ENCODE data around the gene SBF2. TPM values are rescaled to one million over a fixed set of nuclear protein-coding genes. Genes with fewer than 3 reads are reported as not detected.

Gene SBF2
- total RNA-seq, 1 experiment from 2014 or later: 13.8 TPM

DNA sequence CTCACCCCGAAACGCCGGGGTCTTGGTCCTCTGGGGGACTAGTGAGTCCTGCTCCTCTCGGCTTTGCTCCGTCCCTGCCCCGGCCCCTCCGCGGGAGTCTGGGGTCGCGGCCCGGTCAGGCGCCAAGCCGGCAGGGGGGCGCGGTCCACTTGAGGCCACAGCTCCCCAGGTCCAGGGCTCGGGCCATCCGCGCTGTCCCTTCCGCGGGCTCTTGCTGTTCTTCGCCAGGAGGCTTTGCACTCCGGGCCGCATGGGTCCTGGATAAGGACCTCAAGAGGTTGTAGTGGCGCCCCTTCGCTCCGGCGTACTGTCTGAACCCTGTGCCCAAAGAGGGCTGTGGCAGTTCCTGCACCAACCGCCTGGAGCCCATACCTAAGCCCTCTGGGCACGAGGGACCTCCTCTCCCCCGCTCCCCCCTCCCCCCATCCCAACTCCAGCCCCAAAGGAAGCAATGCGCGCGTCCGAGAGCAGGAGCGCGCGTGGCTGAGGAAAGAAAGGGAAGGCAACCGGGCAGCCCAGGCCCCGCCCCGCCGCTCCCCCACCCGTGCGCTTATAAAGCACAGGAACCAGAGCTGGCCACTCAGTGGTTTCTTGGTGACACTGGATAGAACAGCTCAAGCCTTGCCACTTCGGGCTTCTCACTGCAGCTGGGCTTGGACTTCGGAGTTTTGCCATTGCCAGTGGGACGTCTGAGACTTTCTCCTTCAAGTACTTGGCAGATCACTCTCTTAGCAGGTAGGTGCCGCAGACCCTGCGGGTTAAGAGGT is 10.7 kb upstream of the SBF2 start, which contains the start of gene ADM:
ADM (plus strand) TSS at position 579 of the 767 bp plus-strand sequence. CDS start 628 bp downstream, outside the sequence.
- no peaks in the 10 kb centered on the region for H3K27me3 ChIP-seq (ENCODE audit: low read length)
- H3K4me3 ChIP-seq (ENCODE audit: low read length): peak within 1 kb of the TSS; percentile 76; the same call in 1 of the 2 replicates
- no peaks in the 10 kb centered on the region for H4K20me1 ChIP-seq (ENCODE audit: insufficient read depth, low read depth, low read length)
- H3K9me3 ChIP-seq (ENCODE audit: low read length): no peaks in the 10 kb centered on the region
- H3K36me3 ChIP-seq (ENCODE audit: insufficient read depth, low read length): no peaks in the 10 kb centered on the region
- H3K79me2 ChIP-seq (ENCODE audit: low read length): no peaks in the 10 kb centered on the region
- H3K4me2 ChIP-seq (ENCODE audit: low read depth, low read length, poor library complexity, severe bottlenecking): peak within 1 kb of the TSS; percentile 80
- H2AFZ ChIP-seq (ENCODE audit: low read length): 0 out of 2 replicates have a peak within 1 kb of the TSS, but pooled peaks have one; percentile 81
- DNase-seq: no peak
- H3K9ac ChIP-seq (ENCODE audit: low read length): no peak within 1 kb of the TSS
- H3K4me1 ChIP-seq (ENCODE audit: low read length): peaks cover 24% of the 10 kb centered on the region
- no peaks in the 10 kb centered on the region for H3K9me2 ChIP-seq (replicated peaks; ENCODE audit: insufficient read depth, low read length)
- no peak within 1 kb of the TSS for H3K27ac ChIP-seq (ENCODE audit: low read length)

DNA sequence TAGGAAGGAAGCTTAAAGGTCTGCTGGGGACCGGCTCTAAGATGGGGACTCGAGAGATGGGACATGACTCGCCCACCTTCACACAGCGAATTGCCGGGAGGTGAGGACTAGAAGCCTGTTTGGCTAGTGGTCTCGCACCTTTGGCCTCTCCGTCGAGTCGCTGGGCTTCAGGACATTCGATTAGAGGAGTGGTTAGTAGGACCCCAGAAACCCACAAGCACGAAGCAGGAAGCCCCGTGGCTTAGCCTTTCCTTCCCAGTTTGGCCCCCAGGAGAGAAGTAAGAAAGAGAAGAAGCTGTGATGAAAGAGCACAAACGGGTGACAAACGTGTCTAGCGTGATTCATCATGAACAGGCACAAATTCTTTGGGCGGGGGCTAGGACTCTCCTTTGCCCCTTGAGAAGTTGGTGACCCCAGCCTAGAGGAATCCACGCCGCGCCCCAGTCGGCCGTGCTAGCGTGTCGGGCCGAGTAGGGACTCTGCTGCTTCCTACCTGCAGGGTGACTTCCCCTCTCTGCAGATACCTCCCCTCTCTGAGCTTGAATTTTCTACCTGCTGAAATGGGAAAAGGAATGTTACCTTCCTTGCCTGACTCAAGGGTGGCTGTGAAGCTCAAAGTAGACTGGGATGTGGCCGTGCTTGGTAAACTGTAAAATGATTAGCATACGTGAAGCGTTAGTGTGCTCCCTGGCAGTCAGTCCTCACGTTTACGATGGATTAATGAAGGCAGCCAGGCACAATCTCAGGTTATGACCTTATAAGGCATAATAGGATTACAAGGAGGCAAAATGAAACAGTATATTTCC is 9.7 kb upstream of the SBF2 start:
- Histone ChIP-seq H3K9me2 (replicated peaks; ENCODE audit: insufficient read depth, low read length) (no peaks in the 10 kb centered on the region), H3K4me2 (ENCODE audit: low read depth, low read length, poor library complexity, severe bottlenecking) (peak overlapping the region; percentile 80), H3K9ac (ENCODE audit: low read length) (peak overlapping the region; percentile 62), H3K4me3 (ENCODE audit: low read length) (peak overlapping the region; percentile 76), H3K36me3 (ENCODE audit: insufficient read depth, low read length) (no peaks in the 10 kb centered on the region), H3K4me1 (ENCODE audit: low read length) (peaks cover 24% of the 10 kb centered on the region), H2AFZ (ENCODE audit: low read length) (peak overlapping the region; percentile 81; the same call in 1 of the 2 replicates), H3K27ac (ENCODE audit: low read length) (no peak overlapping the region), H3K79me2 (ENCODE audit: low read length) (no peaks in the 10 kb centered on the region), H4K20me1 (ENCODE audit: insufficient read depth, low read depth, low read length) (no peaks in the 10 kb centered on the region), H3K27me3 (ENCODE audit: low read length) (no peaks in the 10 kb centered on the region), H3K9me3 (ENCODE audit: low read length) (no peaks in the 10 kb centered on the region)
- no peak for DNase-seq

DNA sequence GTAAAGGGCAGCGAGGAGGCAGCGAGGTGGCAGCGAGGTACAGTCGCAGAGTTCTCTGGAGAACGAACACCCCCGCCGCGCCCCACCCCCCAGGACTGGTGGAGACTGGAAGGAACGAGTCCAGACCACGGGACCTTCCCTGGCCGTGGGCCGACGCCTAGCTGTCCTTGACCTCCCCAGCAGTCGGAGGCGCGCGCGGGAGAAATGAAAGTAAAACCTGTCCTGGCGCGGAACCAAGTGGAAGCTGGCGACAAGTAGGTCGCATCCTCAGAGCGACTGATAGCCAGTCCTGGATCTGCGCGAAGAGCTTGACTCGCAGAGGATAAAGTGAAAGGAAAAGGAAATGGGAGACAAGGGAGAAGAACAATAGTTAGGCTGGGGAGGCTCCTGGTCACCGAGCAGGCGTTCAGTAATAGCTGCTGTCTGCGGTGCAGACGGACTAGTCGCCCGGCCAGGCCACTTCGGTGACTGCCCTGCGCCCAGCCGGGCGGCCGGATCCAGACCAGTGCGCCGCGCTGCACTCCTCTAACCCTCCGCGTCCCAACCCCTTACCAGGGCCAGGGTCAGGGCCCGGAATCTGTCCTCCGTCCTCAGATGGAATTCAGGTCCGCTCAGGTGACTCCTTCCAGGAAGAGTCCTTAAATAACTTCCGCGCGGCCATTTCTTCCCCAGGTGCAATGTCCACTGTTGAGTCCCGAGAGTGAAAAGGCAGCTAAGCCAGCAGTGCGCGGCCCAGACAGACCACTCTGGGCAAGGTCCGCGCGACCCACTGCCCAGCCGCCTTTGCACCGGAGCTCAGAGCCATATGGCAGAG is 8.9 kb upstream of the SBF2 start:
- Histone ChIP-seq H3K27me3 (ENCODE audit: low read length) (no peaks in the 10 kb centered on the region), H3K4me3 (ENCODE audit: low read length) (peak overlapping the region; percentile 76), H3K79me2 (ENCODE audit: low read length) (no peaks in the 10 kb centered on the region)

DNA sequence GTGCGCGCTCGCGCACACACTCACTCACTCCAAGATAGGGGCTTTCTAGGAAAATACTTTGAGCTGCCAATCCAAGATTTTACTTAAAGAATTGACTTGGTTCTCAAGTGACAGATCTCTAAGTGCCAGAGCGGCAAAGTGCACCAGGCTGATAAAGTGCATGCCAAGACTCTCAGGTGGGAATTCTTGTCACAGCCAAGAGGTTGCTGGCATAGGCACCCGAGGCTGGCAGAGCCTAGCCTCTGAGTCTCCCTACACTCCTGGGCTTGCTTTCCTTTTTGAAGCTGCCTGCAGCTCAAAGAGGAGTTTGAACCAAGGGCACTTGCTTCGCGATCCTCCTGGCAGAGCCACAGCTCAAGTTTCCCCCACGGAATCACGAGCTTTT is 8.3 kb upstream of the SBF2 start:
- no peaks in the 10 kb centered on the region for H3K27me3 ChIP-seq (ENCODE audit: low read length)
- H3K27ac ChIP-seq (ENCODE audit: low read length): no peak overlapping the region
- H3K4me1 ChIP-seq (ENCODE audit: low read length): peaks cover 15% of the 10 kb centered on the region
- no peaks in the 10 kb centered on the region for H3K79me2 ChIP-seq (ENCODE audit: low read length)
- no peaks in the 10 kb centered on the region for H4K20me1 ChIP-seq (ENCODE audit: insufficient read depth, low read depth, low read length)
- no peaks in the 10 kb centered on the region for H3K36me3 ChIP-seq (ENCODE audit: insufficient read depth, low read length)
- DNase-seq: no peak
- peak overlapping the region; percentile 81; the same call in 1 of the 2 replicates for H2AFZ ChIP-seq (ENCODE audit: low read length)
- H3K4me3 ChIP-seq (ENCODE audit: low read length): peak overlapping the region; percentile 76
- peak overlapping the region; percentile 62 for H3K9ac ChIP-seq (ENCODE audit: low read length)
- no peaks in the 10 kb centered on the region for H3K9me2 ChIP-seq (replicated peaks; ENCODE audit: insufficient read depth, low read length)
- peak overlapping the region; percentile 80 for H3K4me2 ChIP-seq (ENCODE audit: low read depth, low read length, poor library complexity, severe bottlenecking)
- H3K9me3 ChIP-seq (ENCODE audit: low read length): no peaks in the 10 kb centered on the region

More for the DNA sequence above, 8.9 kb upstream of the SBF2 start:
- Histone ChIP-seq H3K9me2 (replicated peaks; ENCODE audit: insufficient read depth, low read length) (no peaks in the 10 kb centered on the region), H3K9me3 (ENCODE audit: low read length) (no peaks in the 10 kb centered on the region), H3K27ac (ENCODE audit: low read length) (no peak overlapping the region), H4K20me1 (ENCODE audit: insufficient read depth, low read depth, low read length) (no peaks in the 10 kb centered on the region), H3K4me2 (ENCODE audit: low read depth, low read length, poor library complexity, severe bottlenecking) (peak overlapping the region; percentile 80), H3K36me3 (ENCODE audit: insufficient read depth, low read length) (no peaks in the 10 kb centered on the region), H2AFZ (ENCODE audit: low read length) (peak overlapping the region; percentile 81; the same call in 1 of the 2 replicates), H3K4me1 (ENCODE audit: low read length) (peaks cover 18% of the 10 kb centered on the region), H3K9ac (ENCODE audit: low read length) (peak overlapping the region; percentile 62)
- DNase-seq: peak; percentile 64

DNA sequence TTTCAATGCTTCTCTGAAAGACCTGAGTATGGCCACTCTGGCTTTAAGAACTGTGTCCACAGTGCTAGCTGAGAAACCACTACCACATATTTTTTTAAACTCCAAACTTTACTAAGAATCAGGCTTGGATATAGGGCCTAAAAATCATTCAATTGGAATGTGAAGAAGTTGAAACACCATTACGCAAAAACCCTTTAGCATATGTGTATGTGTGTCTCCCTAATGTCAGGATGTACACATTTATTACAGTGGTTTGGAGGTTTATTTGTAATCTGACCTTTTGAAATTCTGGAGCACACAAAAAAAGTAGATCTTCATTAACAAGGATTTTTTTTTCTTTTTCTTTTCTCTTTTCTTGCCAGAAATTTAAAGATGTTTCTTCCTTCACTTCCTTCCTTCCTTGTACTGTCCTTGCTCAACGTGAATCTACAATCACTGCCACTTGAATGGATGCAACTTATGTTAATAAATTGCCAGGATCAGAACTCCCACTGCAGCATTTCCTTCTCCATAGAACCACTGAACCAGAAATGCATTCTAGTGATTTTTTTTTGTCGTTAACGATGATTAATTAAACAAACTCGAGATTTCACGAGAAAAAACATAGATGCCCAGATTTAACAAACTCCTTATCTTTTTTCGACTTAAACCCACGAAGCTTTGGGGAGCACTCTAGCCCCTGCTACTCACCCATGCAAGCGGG is 7.8 kb upstream of the SBF2 start:
- Histone ChIP-seq H3K9me3 (ENCODE audit: low read length) (no peaks in the 10 kb centered on the region), H4K20me1 (ENCODE audit: insufficient read depth, low read depth, low read length) (no peaks in the 10 kb centered on the region), H3K9me2 (replicated peaks; ENCODE audit: insufficient read depth, low read length) (no peaks in the 10 kb centered on the region), H3K79me2 (ENCODE audit: low read length) (no peaks in the 10 kb centered on the region), H3K36me3 (ENCODE audit: insufficient read depth, low read length) (no peaks in the 10 kb centered on the region), H3K4me3 (ENCODE audit: low read length) (no peak overlapping the region), H3K4me1 (ENCODE audit: low read length) (peaks cover 15% of the 10 kb centered on the region), H3K27me3 (ENCODE audit: low read length) (no peaks in the 10 kb centered on the region), H3K9ac (ENCODE audit: low read length) (no peak overlapping the region), H3K27ac (ENCODE audit: low read length) (no peak overlapping the region), H2AFZ (ENCODE audit: low read length) (no peak overlapping the region), H3K4me2 (ENCODE audit: low read depth, low read length, poor library complexity, severe bottlenecking) (no peak overlapping the region)
- no peak for DNase-seq

DNA sequence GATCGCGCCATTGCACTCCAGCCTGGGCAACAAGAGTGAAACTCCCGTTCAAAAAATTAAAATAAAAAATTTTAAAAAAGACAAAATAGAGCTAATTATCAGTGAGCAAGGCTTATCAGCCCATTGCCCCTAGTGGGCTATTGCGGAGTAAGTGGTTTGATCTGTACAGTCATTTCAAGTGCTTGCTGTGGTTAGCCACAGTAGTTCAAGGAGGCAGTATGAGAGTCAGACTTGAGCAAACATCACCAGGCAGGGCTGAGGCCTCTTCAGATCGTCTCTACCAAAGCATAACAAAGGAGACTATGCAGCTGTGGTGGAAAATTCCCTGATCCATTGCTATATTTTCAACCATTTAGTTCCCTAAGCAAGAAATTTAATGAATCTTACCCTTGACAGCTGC is 4.3 kb upstream of the SBF2 start:
- Histone ChIP-seq H3K9me2 (replicated peaks; ENCODE audit: insufficient read depth, low read length) (no peaks in the 10 kb centered on the region), H3K4me2 (ENCODE audit: low read depth, low read length, poor library complexity, severe bottlenecking) (no peak overlapping the region), H2AFZ (ENCODE audit: low read length) (no peak overlapping the region), H3K9me3 (ENCODE audit: low read length) (no peaks in the 10 kb centered on the region), H3K4me1 (ENCODE audit: low read length) (peaks cover 17% of the 10 kb centered on the region), H3K27ac (ENCODE audit: low read length) (no peak overlapping the region), H3K4me3 (ENCODE audit: low read length) (no peak overlapping the region), H3K36me3 (ENCODE audit: insufficient read depth, low read length) (no peaks in the 10 kb centered on the region), H3K9ac (ENCODE audit: low read length) (no peak overlapping the region), H3K27me3 (ENCODE audit: low read length) (no peaks in the 10 kb centered on the region), H3K79me2 (ENCODE audit: low read length) (no peaks in the 10 kb centered on the region), H4K20me1 (ENCODE audit: insufficient read depth, low read depth, low read length) (no peaks in the 10 kb centered on the region)
- no peak for DNase-seq

DNA sequence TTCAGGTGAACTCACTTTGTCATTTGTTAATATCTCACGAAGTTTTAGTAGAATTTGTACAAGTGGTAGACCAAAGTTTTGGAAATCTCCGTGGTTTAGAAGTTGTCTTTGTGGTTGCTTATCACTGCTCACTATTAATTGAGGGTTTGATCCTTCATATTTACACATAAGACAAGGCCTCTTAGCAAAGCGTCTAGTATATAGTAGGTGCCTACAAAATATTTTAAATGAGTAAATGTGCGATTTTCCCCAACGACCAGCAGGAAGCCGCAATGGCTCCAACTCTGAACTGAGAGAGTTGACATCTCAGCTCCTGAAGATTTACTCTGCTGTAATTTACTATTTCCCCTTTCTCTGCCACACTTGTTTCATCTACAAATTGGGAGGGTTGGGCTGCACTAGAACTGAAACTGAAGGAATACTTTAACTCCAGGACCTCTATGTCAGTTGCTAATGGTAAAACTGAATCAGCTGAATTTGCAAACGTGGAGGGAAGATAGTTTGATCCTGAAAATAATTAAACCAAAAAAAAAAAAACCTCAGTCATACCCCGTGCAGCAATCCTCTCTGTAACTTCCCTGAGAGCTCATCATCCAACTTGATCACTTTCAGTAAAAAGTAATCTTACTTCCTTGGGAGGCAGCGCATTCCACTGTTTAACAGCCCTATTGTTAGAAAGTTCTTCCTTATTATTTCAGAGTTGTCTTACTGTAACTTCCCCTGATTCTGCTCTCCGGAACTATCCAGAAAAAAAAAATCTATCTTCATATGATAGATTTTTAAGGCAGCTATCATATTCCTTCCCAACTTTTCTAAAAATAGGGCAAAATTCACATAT is 1.3 kb upstream of the SBF2 start:
- H3K79me2 ChIP-seq (ENCODE audit: low read length): no peaks in the 10 kb centered on the region
- H3K9me3 ChIP-seq (ENCODE audit: low read length): no peaks in the 10 kb centered on the region
- H3K4me3 ChIP-seq (ENCODE audit: low read length): no peak overlapping the region
- peak overlapping the region; percentile 92 for H3K4me2 ChIP-seq (ENCODE audit: low read depth, low read length, poor library complexity, severe bottlenecking)
- no peak overlapping the region for H3K9ac ChIP-seq (ENCODE audit: low read length)
- H3K36me3 ChIP-seq (ENCODE audit: insufficient read depth, low read length): no peaks in the 10 kb centered on the region
- peaks cover 15% of the 10 kb centered on the region for H3K4me1 ChIP-seq (ENCODE audit: low read length)
- peaks cover under 1% of the 10 kb centered on the region; the same call in 1 of the 2 replicates for H4K20me1 ChIP-seq (ENCODE audit: insufficient read depth, low read depth, low read length)
- DNase-seq: no peak
- H3K27ac ChIP-seq (ENCODE audit: low read length): no peak overlapping the region
- H2AFZ ChIP-seq (ENCODE audit: low read length): no peak overlapping the region
- H3K27me3 ChIP-seq (ENCODE audit: low read length): no peaks in the 10 kb centered on the region
- no peaks in the 10 kb centered on the region for H3K9me2 ChIP-seq (replicated peaks; ENCODE audit: insufficient read depth, low read length)

Data from Karpas-422 (cell line).